HUDEP-2 (cell line): ENCODE measurements around the gene CERS6.
"Not testable (repeated sequence)": the region's sequence is repeated elsewhere in the genome, so short reads cannot be mapped to it uniquely, and the experiment has no call there.

Experiments used
- DNase-seq, 76 experiments: peaks; one replicate each; lab custom pipeline; 2025; ENCODE audit not compliant: unreplicated experiment in 76 of 76; lab: John Stamatoyannopoulos, UW

CERS6 gene

GRCh38 chr2:168749297-168749696 is 293.2 kb downstream of the CERS6 start:
- no peak for DNase-seq

- DNase-seq, result no peak
Measured at GRCh38 chr2:168751104-168751740, 295.1 kb downstream of the CERS6 start.

- no peak for DNase-seq
Measured at GRCh38 chr2:168752361-168752760, 296.3 kb downstream of the CERS6 start.

GRCh38 chr2:168753765-168754329 is 297.8 kb downstream of the CERS6 start:
- DNase-seq, result no peak

- no peak for DNase-seq
Measured at GRCh38 chr2:168757223-168757622, 301.2 kb downstream of the CERS6 start.

- peak in 34 of 76 experiments; percentile 2 to 61 (median 27) for DNase-seq
Measured at GRCh38 chr2:168758970-168759820, 303.1 kb downstream of the CERS6 start.

- DNase-seq, result no peak
Measured at GRCh38 chr2:168765401-168765800, 309.3 kb downstream of the CERS6 start.

GRCh38 chr2:168766600-168766999 is 310.5 kb downstream of the CERS6 start:
- no peak for DNase-seq

GRCh38 chr2:168767258-168767657 is 311.2 kb downstream of the CERS6 start:
- no peak for DNase-seq

GRCh38 chr2:168768357-168768756 is 312.3 kb downstream of the CERS6 start:
- DNase-seq, result not testable (repeated sequence)

- DNase-seq, result no peak
Measured at GRCh38 chr2:168770796-168771195, 314.7 kb downstream of the CERS6 start.

- DNase-seq, result no peak
Measured at GRCh38 chr2:168772704-168773103, 316.6 kb downstream of the CERS6 start.

- no peak for DNase-seq
Measured at GRCh38 chr2:168773128-168773527, 317.1 kb downstream of the CERS6 start.

GRCh38 chr2:168773719-168774521 is 317.8 kb downstream of the CERS6 start:
- DNase-seq, result peak in 75 of 76 experiments; percentile 17 to 90 (median 63)

- DNase-seq, result no peak
Measured at GRCh38 chr2:168775837-168776236, 319.8 kb downstream of the CERS6 start.

GRCh38 chr2:168780669-168781071 is 324.6 kb downstream of the CERS6 start:
- DNase-seq, result peak in 1 of 76 experiments; percentile 46

- DNase-seq, result peak in 48 of 76 experiments; percentile 6 to 81 (median 38)
Measured at GRCh38 chr2:168781191-168781817, 325.2 kb downstream of the CERS6 start.

- DNase-seq, result no peak
Measured at GRCh38 chr2:168782271-168782670, 326.2 kb downstream of the CERS6 start.

- no peak for DNase-seq
Measured at GRCh38 chr2:168784993-168785392, 328.9 kb downstream of the CERS6 start.

- DNase-seq, result no peak
Measured at GRCh38 chr2:168787098-168787781, 331.2 kb downstream of the CERS6 start.
